Liver (tissue), 9 donors: ENCODE results near the gene CCL8. TPM values are rescaled to one million over a fixed set of nuclear protein-coding genes. Genes with fewer than 3 reads are reported as not detected.

Experiments
- DNase-seq: peaks from one replicate; pipeline ENCODE4 v3.0.0-alpha.2; 2017; ENCODE audit warnings: low spot score
- H3K27ac ChIP-seq, 2 donors: one replicate each; pipeline ENCODE4 v1.7.0; 2013; ENCODE audit warnings: inconsistent platforms in 2 of 2, low read length in 2 of 2, control low read depth in 1 of 2, low read depth in 1 of 2, mild to moderate bottlenecking in 1 of 2
- H3K27me3 ChIP-seq, 4 donors: one replicate each; pipeline versions ENCODE4 v1.6.1 to v1.7.0; 2013; ENCODE audit warnings: low read length in 3 of 4, inconsistent platforms in 1 of 4, mild to moderate bottlenecking in 1 of 4, moderate library complexity in 1 of 4; ENCODE audit not compliant: control insufficient read depth in 4 of 4, insufficient read depth in 4 of 4
- H3K36me3 ChIP-seq, 4 donors: one replicate each; pipeline versions ENCODE4 v1.6.1 to v1.7.0; 2013; ENCODE audit warnings: low read length in 3 of 4, mild to moderate bottlenecking in 3 of 4, low read depth in 1 of 4, moderate library complexity in 1 of 4; ENCODE audit not compliant: control insufficient read depth in 4 of 4, insufficient read depth in 3 of 4
- H3K4me1 ChIP-seq, 4 donors: one replicate each; pipeline versions ENCODE4 v1.6.1 to v1.7.0; 2013; ENCODE audit warnings: low read length in 3 of 4, mild to moderate bottlenecking in 3 of 4, moderate library complexity in 1 of 4; ENCODE audit not compliant: control insufficient read depth in 4 of 4, insufficient read depth in 4 of 4
- H3K4me3 ChIP-seq, 3 donors: one replicate each; pipeline versions ENCODE4 v1.6.1 to v1.7.0; 2013; ENCODE audit warnings: low read length in 3 of 3, control low read depth in 1 of 3, low read depth in 1 of 3, mild to moderate bottlenecking in 1 of 3
- H3K9ac ChIP-seq, 2 donors: one replicate each; pipeline ENCODE4 v1.7.0; 2013; ENCODE audit warnings: low read length in 2 of 2, mild to moderate bottlenecking in 2 of 2, moderate library complexity in 2 of 2, control low read depth in 1 of 2, low read depth in 1 of 2
- H3K9me3 ChIP-seq, 4 donors: one replicate each; pipeline versions ENCODE4 v1.6.1 to v1.7.0; 2013; ENCODE audit warnings: low read length in 3 of 4; ENCODE audit not compliant: control insufficient read depth in 4 of 4
- FOXA1 ChIP-seq: IDR thresholded peaks from 2 replicates; pipeline ENCODE4 v1.6.1; 2016; ENCODE audit warnings: antibody characterized with exemption
- FOXA2 ChIP-seq: IDR thresholded peaks from 2 replicates; pipeline ENCODE4 v1.6.1; 2016; ENCODE audit warnings: antibody characterized with exemption
- HNF4A ChIP-seq, 2 donors: conservative IDR thresholded peaks; 2 replicates each; pipeline ENCODE4 v1.6.1; 2016; ENCODE audit warnings: antibody characterized with exemption in 2 of 2, mild to moderate bottlenecking in 2 of 2
- HNF4G ChIP-seq: IDR thresholded peaks from 2 replicates; pipeline ENCODE4 v1.6.1; 2016; ENCODE audit warnings: antibody characterized with exemption
- JUND ChIP-seq, 2 donors: IDR thresholded peaks; 2 replicates each; pipeline ENCODE4 v1.6.1; 2016; ENCODE audit warnings: antibody characterized with exemption in 2 of 2
- NR2F2 ChIP-seq: IDR thresholded peaks from 2 replicates; pipeline ENCODE4 v1.6.1; 2016; ENCODE audit warnings: antibody characterized with exemption
- RAD21 ChIP-seq, 2 donors: IDR thresholded peaks; 2 replicates each; pipeline ENCODE4 v1.6.1; 2016; ENCODE audit warnings: antibody characterized with exemption in 2 of 2, mild to moderate bottlenecking in 2 of 2
- RXRA ChIP-seq, 2 donors: IDR thresholded peaks; 2 replicates each; pipeline ENCODE4 v1.6.1; 2017 to 2018; ENCODE audit warnings: antibody characterized with exemption in 2 of 2, mild to moderate bottlenecking in 1 of 2
- SP1 ChIP-seq: IDR thresholded peaks from 2 replicates; pipeline ENCODE4 v1.6.1; 2018; ENCODE audit warnings: antibody characterized with exemption, mild to moderate bottlenecking
- TAF1 ChIP-seq: conservative IDR thresholded peaks from 2 replicates; pipeline ENCODE4 v1.6.1; 2016; ENCODE audit warnings: antibody characterized with exemption, mild to moderate bottlenecking
- YY1 ChIP-seq: IDR thresholded peaks from 2 replicates; pipeline ENCODE4 v1.6.1; 2016; ENCODE audit warnings: antibody characterized with exemption, mild to moderate bottlenecking
- WGBS: extraction: QIAGEN DNeasy Blood & Tissue Kit; methylation state at CpG from one replicate; pipeline ENCODE4 v1.1.7; 2013; 5-methylcytosine and 5-hydroxymethylcytosine counted together
- polyA plus RNA-seq, 2 donors: library from polyadenylated mRNA; stranded (reverse) in 1 of 2; unstranded in 1 of 2; fragments of 200-250 nt in 1 of 2; fragments of >200 nt in 1 of 2; fragmentation: Nextera tagmentation in 1 of 2; extraction: Ambion mirVana in 1 of 2; gene quantifications; one replicate each; pipeline versions ENCODE4 v1.2.1 to v1.2.3, GENCODE V29; 2013 to 2015
- total RNA-seq, 2 donors: library from RNA; depleted of rRNA; stranded (reverse); fragments of >200 nt; gene quantifications; one replicate each; pipeline ENCODE4 v1.2.3, GENCODE V29; 2014
- TF ChIP-seq, protein P1 (sequence below): IDR thresholded peaks from 2 replicates; pipeline ENCODE4 v1.6.1; 2016; ENCODE audit warnings: antibody characterized with exemption, mild to moderate bottlenecking
- TF ChIP-seq, protein P2 (sequence below): IDR thresholded peaks from 2 replicates; pipeline ENCODE4 v1.6.1; 2016; ENCODE audit warnings: antibody characterized with exemption
- TF ChIP-seq, protein P3 (sequence below): IDR thresholded peaks from 2 replicates; pipeline ENCODE4 v1.6.1; 2016; ENCODE audit warnings: antibody characterized with exemption
- TF ChIP-seq, protein P4 (sequence below): fragments of 150-350 bp; IDR thresholded peaks from 2 replicates; pipeline ENCODE4 v1.5.1; 2017; ENCODE audit warnings: improper control_type of control experiment, low read depth, low read length; ENCODE audit not compliant: missing input control
- TF ChIP-seq, protein P5 (sequence below): IDR thresholded peaks from 2 replicates; pipeline ENCODE4 v1.6.1; 2016; ENCODE audit warnings: antibody characterized with exemption
- donor health status: healthy.
- donor health status: healthy.
- donor health status: healthy.
- donor health status: healthy.
- donor health status: healthy.

Gene CCL8
- total and polyA plus RNA-seq, 4 donors = 0.03 TPM; not detected in 3

DNA sequence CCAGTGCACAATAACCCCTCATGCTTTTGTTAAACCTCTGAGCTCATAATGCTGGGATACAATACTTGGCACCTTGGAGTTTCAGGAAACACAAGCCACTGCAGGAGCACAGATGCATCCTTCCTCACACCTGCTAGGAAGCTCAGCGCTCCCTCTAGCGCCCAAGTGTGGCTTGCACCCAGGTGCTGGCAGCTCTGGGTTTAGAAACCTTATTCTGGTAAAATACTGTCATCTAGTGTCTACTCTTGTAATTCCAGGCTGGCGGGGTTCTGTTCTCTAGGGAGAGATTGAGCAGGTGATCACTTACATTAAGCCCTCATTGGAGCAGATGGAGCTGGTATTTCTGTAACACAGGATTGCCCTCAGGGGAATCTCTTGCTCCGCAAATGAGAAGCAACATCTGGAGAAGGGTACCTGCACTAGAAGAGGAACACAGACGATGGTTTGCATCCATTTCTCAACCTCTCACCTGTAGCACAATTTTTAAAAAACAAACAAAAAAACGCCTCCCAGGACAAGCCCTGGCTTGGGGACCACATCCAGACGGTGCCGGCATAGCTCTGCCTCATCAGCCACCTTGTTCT, 42.3 kb downstream of the CCL8 start:
- DNase-seq = peak; percentile 77
- no peak overlapping the region for H3K27ac ChIP-seq
- no peak overlapping the region for H3K9ac ChIP-seq
- TF ChIP-seq, protein P1, sequence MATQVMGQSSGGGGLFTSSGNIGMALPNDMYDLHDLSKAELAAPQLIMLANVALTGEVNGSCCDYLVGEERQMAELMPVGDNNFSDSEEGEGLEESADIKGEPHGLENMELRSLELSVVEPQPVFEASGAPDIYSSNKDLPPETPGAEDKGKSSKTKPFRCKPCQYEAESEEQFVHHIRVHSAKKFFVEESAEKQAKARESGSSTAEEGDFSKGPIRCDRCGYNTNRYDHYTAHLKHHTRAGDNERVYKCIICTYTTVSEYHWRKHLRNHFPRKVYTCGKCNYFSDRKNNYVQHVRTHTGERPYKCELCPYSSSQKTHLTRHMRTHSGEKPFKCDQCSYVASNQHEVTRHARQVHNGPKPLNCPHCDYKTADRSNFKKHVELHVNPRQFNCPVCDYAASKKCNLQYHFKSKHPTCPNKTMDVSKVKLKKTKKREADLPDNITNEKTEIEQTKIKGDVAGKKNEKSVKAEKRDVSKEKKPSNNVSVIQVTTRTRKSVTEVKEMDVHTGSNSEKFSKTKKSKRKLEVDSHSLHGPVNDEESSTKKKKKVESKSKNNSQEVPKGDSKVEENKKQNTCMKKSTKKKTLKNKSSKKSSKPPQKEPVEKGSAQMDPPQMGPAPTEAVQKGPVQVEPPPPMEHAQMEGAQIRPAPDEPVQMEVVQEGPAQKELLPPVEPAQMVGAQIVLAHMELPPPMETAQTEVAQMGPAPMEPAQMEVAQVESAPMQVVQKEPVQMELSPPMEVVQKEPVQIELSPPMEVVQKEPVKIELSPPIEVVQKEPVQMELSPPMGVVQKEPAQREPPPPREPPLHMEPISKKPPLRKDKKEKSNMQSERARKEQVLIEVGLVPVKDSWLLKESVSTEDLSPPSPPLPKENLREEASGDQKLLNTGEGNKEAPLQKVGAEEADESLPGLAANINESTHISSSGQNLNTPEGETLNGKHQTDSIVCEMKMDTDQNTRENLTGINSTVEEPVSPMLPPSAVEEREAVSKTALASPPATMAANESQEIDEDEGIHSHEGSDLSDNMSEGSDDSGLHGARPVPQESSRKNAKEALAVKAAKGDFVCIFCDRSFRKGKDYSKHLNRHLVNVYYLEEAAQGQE = no peak
- TF ChIP-seq YY1 = peak; percentile 20
- TF ChIP-seq, protein P2, sequence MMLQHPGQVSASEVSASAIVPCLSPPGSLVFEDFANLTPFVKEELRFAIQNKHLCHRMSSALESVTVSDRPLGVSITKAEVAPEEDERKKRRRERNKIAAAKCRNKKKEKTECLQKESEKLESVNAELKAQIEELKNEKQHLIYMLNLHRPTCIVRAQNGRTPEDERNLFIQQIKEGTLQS = no peak
- peak; percentile 100 for TF ChIP-seq RAD21 (IDR thresholded peaks at IDR 0.05)
- no peak for TF ChIP-seq HNF4A (conservative IDR thresholded peaks at IDR 0.05)
- peak; percentile 32 for TF ChIP-seq NR2F2
- TF ChIP-seq, protein P3, sequence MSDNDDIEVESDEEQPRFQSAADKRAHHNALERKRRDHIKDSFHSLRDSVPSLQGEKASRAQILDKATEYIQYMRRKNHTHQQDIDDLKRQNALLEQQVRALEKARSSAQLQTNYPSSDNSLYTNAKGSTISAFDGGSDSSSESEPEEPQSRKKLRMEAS = no peak
- no peak for TF ChIP-seq HNF4G
- TF ChIP-seq, protein P4, sequence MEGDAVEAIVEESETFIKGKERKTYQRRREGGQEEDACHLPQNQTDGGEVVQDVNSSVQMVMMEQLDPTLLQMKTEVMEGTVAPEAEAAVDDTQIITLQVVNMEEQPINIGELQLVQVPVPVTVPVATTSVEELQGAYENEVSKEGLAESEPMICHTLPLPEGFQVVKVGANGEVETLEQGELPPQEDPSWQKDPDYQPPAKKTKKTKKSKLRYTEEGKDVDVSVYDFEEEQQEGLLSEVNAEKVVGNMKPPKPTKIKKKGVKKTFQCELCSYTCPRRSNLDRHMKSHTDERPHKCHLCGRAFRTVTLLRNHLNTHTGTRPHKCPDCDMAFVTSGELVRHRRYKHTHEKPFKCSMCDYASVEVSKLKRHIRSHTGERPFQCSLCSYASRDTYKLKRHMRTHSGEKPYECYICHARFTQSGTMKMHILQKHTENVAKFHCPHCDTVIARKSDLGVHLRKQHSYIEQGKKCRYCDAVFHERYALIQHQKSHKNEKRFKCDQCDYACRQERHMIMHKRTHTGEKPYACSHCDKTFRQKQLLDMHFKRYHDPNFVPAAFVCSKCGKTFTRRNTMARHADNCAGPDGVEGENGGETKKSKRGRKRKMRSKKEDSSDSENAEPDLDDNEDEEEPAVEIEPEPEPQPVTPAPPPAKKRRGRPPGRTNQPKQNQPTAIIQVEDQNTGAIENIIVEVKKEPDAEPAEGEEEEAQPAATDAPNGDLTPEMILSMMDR = peak; percentile 100
- TF ChIP-seq FOXA2 = peak; percentile 40
- TF ChIP-seq RXRA (IDR thresholded peaks at IDR 0.05) = peak in 1 of 2 donors; percentile 20
- no peak for TF ChIP-seq SP1
- no peak for TF ChIP-seq TAF1
- TF ChIP-seq FOXA1 = no peak
- H3K4me3 ChIP-seq = no peak overlapping the region
- H3K4me1 ChIP-seq = peaks cover 0 to 3% (median 0%) of the 10 kb centered on the region in 4 donors
- H3K36me3 ChIP-seq = no peaks in the 10 kb centered on the region
- H3K9me3 ChIP-seq = no peaks in the 10 kb centered on the region
- 14% methylated on average over 8 of the region's 8 CpGs for WGBS
- H3K27me3 ChIP-seq = peaks cover 0 to 2% (median 0%) of the 10 kb centered on the region in 4 donors

DNA sequence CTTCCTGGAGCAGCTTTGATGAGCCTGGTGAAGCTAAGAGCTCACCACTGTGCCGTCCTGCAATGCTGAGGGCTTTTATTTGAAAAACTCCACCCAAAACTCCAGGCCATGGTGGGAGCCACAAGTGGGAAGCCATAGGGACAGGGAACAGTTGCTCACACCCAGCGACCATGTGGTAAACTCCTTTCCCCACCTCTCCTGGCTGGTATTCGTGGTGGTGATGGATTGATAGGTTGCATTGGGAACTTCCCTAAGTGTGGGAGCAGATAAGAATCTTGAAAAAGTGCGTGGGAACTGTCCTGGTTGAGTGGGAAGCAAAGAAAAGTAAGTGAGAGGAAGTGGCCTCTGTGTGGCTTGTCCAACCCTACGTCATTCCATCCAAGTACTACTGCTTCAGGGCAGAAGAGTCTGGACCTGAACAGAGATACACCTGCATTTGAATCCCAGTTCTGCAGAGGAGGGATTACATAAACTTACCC, 44.0 kb downstream of the CCL8 start, which contains the start of gene CCL1:
TSS of gene CCL1 (minus strand) at position 51 of the 479 bp plus-strand sequence. CDS start 72 bp downstream, outside the sequence.
- WGBS = 62% methylated on average over 5 of the region's 5 CpGs
- no peaks in the 10 kb centered on the region for H3K36me3 ChIP-seq
- H3K27me3 ChIP-seq = peaks cover 0 to 2% (median 0%) of the 10 kb centered on the region in 4 donors
- no peaks in the 10 kb centered on the region for H3K9me3 ChIP-seq
- no peak for TF ChIP-seq JUND (IDR thresholded peaks at IDR 0.05)
- TF ChIP-seq, protein P5, sequence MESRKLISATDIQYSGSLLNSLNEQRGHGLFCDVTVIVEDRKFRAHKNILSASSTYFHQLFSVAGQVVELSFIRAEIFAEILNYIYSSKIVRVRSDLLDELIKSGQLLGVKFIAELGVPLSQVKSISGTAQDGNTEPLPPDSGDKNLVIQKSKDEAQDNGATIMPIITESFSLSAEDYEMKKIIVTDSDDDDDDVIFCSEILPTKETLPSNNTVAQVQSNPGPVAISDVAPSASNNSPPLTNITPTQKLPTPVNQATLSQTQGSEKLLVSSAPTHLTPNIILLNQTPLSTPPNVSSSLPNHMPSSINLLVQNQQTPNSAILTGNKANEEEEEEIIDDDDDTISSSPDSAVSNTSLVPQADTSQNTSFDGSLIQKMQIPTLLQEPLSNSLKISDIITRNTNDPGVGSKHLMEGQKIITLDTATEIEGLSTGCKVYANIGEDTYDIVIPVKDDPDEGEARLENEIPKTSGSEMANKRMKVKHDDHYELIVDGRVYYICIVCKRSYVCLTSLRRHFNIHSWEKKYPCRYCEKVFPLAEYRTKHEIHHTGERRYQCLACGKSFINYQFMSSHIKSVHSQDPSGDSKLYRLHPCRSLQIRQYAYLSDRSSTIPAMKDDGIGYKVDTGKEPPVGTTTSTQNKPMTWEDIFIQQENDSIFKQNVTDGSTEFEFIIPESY = no peak
- TF ChIP-seq TAF1 = no peak
- TF ChIP-seq HNF4A (conservative IDR thresholded peaks at IDR 0.05) = no peak
- TF ChIP-seq SP1 = no peak
- TF ChIP-seq FOXA2 = no peak
- no peak for TF ChIP-seq HNF4G
- DNase-seq = no peak
- H3K4me1 ChIP-seq = peaks cover 0 to 5% (median 4%) of the 10 kb centered on the region in 4 donors
- no peak within 1 kb of the TSS for H3K27ac ChIP-seq
- H3K4me3 ChIP-seq = no peak within 1 kb of the TSS
- no peak within 1 kb of the TSS for H3K9ac ChIP-seq
